ENCODE measurements around the gene CCDC33.

DNA sequence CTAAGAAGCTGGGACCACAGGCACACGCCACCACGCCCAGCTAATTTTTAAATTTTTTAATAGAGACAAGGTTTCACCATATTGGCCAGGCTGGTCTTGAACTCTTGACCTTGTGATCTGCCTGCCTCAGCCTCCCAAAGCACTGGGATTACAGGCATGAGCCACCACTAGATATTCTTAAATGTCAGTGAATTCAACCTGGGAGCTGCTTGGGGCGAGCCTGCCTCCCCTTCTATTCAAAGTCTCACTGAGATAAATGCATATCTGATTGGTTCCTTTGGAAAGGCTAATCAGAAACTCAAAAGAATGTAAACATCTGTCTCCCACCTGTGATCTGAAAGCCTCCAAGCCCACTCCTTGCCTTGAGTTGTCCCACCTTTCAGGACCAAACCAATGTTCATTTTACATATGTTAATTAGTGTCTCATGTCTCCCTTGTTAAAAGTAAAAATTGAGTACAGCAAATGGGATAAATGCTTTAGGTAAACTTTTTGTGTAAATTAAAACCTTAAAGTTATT is 116.3 kb downstream of the CCDC33 start:
- TF ChIP-seq POLR2AphosphoS5 (IDR thresholded peaks at IDR 0.05; ENCODE audit: low read depth, low read length), result no peak
- TF ChIP-seq, protein P1, sequence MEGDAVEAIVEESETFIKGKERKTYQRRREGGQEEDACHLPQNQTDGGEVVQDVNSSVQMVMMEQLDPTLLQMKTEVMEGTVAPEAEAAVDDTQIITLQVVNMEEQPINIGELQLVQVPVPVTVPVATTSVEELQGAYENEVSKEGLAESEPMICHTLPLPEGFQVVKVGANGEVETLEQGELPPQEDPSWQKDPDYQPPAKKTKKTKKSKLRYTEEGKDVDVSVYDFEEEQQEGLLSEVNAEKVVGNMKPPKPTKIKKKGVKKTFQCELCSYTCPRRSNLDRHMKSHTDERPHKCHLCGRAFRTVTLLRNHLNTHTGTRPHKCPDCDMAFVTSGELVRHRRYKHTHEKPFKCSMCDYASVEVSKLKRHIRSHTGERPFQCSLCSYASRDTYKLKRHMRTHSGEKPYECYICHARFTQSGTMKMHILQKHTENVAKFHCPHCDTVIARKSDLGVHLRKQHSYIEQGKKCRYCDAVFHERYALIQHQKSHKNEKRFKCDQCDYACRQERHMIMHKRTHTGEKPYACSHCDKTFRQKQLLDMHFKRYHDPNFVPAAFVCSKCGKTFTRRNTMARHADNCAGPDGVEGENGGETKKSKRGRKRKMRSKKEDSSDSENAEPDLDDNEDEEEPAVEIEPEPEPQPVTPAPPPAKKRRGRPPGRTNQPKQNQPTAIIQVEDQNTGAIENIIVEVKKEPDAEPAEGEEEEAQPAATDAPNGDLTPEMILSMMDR (IDR thresholded peaks at IDR 0.05), result no peak
- no peak for TF ChIP-seq RCOR1 (IDR thresholded peaks at IDR 0.05; ENCODE audit: low read length)
- no peak for TF ChIP-seq FOSL2 (IDR thresholded peaks at IDR 0.05; ENCODE audit: borderline replicate concordance, low read depth)
- no peak for TF ChIP-seq SIN3A (IDR thresholded peaks at IDR 0.05; ENCODE audit: borderline replicate concordance, low read depth, low read length)
